Stimulated activated CD4-positive, alpha-beta T cell treated with anti-CD3 and anti-CD28 coated beads, Interleukin-4, amount 100 ng/mL, for 1 hour (primary cell): ENCODE measurements around the gene RBFOX2.
"Not testable (repeated sequence)": the region's sequence is repeated elsewhere in the genome, so short reads cannot be mapped to it uniquely, and the experiment has no call there.

Source experiments
- DNase-seq: peaks from one replicate; pipeline ENCODE4 v3.0.0-alpha.2; 2020

Gene RBFOX2

DNA sequence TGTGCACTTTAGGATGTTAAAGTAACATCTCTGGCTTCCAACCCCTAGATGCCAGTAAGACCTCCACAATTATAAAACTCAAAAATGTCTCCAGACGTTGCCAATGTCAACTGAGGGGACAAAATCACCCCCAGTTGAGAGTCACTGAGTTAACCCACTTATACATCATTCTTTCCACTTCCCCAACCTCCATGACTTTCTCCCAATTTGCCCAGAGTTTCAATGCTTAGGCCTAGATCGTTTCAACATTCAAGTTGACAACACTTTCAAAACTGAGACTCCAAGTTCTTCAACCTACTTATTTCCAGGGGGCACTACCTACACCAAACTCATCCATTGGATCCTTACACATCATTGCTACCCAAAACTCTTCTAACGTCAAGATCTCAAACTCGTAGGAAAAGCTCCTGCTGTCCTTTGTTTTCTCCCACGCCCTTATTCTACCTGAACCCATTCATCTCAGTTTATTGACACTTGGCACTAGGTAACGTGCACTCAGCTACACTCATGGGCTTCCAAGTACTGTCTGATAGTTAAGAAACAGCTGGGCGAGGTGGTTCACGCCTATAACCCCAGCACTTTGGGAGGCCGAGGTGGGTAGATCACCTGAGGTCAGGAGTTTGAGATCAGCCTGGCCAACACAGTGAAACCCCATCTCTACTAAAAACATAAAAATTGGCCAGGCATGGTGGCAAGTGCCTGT, 24.5 kb downstream of the RBFOX2 start:
- no peak for DNase-seq

DNA sequence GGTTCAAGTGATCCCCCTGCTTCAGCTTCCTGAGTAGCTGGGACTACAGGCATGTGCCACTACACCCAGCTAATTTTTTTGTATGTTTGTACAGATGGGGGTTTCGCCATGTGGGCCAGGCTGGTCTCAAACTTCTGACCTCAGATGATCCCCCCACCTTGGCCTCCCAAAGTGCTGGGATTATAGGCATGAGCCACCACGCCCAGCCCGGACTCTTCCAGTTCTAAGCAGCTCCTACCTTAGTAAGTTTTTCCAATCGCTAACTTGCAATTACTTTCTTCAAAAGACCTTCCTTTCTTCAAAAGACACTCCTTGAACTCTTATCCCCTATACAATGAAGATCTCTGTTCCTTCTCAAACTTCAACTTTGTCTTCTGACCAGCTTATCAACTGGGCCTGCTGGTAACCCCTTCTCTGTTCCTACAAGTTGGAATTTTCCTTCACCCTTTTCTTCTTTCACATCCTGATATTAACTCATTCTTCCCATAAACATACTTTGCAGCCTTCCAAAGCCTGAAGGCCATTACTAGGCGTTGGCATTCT, 25.8 kb downstream of the RBFOX2 start:
- DNase-seq: no peak

DNA sequence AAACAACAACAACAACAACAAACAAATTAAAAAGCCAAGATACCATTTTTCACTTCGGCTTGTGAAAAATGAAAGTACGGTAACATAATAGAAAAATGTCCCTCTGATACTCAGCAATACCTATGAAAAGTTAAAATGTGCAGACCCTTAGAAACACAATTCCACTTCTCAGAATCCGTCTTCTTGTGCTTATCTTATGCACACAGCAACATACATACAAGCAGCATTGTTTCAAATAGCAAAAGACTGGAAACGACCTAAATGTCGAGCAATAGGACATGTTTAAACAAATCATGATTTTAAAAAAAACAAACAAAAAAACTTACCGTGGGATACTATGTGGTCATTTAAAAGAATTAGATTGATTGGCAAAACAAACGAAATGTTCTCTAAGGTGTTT, 26.5 kb downstream of the RBFOX2 start:
- DNase-seq: no peak

DNA sequence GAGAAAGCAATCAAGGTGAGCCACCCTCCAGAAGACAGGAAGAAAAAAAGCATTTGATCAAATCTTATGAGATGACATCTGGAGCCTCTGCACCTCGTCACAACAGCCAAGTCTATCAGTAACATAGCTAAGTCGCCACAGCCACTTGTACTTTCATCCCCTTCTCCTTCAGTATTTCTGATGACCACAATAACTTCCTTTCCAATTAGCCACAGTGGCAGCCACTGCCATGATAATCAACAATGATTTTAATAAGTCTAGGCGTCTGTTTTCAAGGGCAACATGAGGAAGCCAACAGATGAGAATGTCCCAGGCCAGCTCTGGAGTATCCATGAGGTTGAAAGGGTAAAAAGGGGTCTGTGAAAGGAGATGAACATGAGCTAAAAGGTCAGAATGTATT, 29.9 kb downstream of the RBFOX2 start:
- DNase-seq: no peak

DNA sequence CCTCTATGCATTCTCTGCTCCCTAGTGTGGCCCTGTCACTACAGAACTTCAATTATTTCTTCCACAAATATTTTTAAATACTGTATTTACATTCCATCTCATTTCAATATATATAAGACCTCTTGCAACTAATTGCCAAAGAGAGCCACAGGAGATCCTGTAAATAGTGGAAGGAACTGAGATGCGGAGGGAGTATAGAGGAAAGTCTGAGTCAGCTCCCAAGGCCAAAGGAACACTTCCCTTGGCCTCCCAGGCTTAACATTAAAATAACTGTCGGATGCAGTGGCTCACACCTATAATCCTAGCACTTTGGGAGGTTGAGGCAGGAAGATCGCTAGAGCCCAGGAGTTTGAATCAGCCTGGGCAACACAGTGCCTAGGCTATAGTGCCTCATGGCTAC, 31.2 kb downstream of the RBFOX2 start:
- DNase-seq: no peak

DNA sequence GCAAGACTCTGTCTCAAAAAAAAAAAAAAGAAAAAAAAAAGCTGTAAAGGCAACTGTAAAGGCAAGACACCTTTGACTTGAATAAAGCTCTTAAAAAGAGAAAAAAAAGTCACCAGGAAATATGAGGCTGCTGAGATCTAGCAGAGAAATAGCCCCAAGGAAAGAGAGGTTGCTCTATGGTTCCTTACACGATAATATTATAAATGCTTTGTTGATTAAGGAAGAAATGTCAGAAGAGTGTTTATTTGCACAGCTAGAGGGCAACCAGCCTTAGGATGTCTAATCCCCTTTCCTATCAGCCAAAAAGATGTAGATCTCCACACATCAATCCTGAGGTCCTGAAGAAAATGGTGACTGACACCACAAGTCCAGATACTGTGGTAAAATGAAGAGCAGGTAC, 32.0 kb downstream of the RBFOX2 start:
- no peak for DNase-seq

DNA sequence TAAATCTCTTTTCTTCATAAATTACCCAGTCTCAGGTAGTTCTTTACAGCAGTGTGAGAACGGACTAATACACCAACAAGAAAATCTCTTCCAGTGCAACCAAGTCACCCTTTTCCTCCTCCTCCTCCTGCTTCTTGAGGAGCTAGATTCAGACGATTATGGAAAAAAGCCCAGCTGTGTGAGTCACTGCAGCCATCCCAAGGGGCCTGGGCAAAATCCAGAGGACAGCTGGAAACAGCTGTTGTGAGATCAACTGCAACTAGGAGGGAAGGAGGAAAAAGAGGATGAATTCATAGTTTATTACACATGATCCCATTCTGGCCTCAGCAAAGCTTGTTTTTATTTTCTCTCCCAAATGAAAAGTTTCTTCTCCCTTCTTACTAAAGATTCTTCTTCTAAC, 32.9 kb downstream of the RBFOX2 start:
- DNase-seq: no peak

DNA sequence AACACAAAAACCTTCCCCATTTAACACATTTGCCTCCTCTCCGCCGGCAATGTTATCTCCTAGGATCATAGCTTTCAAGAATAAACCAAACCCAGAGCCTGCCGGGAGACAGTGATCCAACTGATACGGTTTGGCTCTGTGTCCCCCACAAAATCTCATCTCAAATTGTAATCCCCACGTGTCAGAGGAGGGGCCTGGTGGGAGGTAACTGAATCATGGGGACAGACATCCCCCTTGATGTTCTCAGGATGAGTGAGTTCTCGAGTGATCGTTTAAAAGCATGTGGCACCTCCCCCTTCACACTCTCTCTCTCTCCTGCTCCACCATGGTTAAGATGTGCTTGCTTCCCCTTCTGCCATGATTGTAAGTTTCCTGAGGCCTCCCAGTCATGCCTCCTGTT, 33.3 kb downstream of the RBFOX2 start:
- DNase-seq: no peak

DNA sequence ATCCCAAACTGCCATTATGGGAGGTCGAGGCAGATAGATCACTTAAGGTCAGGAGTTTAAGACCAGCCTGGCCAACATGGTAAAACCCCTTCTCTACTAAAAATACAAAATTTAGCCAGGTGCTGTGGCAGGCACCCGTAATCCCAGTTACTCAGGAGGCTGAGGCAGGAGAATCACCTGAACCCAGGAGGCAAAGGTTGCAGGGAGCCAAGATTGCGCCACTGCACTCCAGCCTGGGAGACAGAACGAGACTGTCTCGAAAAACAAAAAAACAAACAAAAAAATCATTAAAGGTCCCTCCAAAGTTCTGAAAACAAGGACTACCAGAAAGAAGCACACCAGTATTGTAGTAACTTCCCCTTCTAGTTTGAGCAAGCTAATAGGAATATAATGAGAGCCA, 34.9 kb downstream of the RBFOX2 start:
- not testable (repeated sequence) for DNase-seq

DNA sequence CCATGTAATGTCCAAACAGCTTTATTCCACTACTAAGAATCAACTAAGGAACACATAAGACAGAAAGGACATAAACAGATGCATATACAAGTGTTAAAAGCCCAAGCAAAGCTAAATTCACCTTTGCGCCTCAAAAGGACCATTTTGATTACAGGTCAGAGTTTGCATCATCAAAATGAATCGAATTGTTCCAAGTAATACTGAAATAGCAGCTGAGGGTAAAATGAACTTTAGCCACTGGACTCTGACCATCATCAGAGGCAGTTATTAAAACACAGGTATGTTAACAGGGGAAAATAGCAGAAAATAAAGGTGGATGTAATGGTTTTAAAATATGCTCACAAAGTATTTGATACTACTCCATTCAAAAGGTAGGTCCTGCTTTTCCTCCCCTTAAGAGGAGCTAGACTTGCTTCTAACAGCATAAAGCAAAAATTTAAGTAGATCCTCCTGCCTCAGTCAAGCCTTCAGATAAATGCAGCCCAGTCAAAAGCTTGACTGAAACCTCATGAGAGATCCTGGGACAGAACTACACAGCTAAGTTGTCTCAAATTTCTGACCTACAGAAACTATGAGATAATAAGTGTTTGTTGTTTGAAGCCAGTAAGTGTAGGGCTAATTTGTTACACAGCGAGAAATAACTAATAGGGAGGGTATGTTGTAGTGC, 35.4 kb downstream of the RBFOX2 start:
- no peak for DNase-seq

DNA sequence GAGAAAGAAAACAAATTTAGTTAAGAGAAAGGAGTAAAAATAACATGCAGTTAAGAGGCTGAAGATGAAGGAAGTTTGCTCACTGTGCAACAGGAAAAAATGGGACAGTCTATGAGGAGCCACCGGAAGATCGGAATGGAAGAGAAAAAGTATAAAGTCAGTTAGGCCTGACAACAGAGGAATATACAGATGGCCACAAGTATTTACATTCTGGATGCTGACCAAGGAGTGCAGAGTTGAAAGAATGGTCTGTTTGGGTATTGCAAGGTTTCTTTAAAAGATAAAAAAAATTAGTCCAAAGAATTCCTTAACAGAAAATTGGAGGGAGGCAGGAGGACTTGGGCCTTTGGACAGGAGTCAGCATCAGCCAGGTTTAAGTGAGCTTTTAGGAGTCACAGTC, 37.5 kb downstream of the RBFOX2 start:
- no peak for DNase-seq

DNA sequence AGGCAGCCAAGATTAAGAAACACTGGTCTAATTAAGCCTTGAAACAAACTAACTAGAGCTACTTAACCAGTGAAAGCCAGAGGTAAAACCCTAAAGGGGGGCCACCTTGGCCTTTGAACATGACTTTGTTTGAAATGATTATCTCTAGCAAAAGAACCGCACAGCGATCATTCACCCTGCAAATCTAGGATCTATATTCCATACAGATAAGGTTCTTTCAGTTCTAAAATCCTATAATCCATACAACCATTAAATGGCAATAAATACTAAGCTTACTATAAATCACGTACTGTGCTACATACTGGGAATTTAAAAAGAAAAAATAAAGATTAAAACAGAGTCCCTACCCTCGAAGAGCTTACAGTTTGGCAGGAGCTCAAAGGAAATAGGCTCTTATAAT, 40.6 kb downstream of the RBFOX2 start:
- no peak for DNase-seq

DNA sequence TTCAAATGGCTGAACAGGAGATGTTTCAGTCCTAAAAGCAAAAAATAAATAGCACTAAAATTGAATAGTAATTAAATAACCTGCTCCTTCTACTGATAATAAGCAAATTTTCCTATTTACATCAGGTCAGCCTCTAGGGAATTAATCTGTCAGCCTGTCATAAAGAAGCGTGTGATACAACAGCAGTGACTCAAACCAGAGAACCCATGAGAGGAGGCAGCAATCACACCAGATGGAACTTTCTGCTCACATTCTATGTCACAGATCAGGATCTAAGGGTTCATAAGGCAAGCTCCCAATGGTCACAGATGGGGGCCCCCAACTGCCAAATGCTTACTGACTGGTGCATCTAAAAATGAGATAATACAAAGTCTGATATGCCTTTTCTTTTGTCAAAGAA, 41.1 kb downstream of the RBFOX2 start:
- DNase-seq: no peak

DNA sequence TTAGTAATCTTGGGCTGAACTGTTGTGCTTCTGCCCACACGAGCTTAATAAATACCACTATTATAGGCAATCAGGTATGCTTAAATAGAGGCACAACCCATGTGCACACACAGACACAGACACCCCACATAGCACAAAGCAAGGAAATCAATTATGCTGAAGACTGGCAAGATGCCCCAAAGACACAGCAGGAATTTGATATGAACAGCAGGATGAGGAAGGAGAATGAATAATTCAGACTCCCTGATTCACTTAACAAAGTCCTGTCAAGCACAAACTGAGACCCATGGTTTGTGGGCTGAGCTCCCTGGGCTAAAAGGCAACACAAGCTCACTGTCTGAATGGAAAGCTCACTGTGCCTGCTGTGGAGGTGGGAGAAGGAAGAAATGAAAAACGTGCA, 42.5 kb downstream of the RBFOX2 start:
- no peak for DNase-seq

DNA sequence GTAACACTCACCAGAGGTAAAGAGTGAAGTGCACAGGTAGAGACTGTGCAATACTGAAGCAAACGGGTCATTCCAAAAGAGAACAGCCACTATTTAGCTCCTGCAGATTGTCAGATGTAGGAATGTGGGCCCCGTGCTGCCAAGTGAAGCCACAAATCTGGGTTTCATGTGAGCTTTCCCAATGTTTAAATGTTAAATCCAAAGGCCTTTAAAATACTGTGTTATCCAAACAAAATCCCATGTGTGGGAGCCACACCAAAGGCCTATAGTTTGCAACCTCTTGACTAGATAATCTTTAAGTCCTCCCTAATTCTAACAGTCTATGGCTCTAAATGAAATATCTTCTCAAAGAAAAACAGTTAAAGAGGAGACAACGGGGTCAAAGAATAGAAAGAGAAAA, 43.3 kb downstream of the RBFOX2 start:
- no peak for DNase-seq

DNA sequence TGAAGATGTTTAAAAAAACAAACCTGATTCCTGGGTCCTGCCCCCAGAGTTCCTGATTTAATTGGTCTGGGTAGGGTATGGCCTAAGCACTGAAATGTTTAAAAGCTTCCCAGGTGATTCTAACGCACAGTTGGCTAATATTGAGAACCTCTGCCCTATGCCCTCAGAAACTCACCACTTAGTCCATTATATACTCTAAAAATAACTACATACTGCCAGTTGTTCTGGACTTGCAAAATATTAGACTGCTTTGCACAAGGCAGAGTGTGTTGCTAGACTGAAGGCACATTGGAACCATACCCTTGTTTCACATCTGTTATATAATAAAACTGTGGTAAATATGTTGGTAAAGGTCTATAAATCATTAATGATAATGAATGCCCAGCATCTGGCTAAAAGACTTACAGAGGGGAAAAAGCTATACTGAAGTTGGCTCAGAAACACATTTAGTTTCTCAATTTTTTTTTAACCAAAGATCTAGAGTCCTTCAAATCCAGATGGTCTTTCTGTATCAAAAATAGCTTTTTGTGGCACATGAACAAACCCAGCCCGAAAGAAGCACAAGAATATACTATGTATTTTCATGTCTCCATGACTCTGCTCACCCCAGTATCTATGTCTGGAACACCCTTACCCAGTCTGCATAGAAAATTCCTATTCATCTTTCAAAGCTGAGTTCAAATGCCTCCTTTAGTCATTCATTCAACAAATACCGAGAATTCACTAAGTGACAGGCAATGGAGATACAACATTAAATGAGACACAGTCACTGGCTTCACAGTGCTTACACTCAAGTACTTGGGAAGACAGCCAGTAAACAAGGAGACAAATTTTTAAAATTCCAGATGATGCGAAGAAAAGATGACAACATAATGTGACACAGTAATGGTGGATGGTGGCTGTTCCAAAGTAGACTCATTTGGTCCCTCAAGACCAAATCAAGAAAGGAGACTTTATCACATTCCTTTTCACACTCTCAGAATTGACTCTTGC, 44.1 kb downstream of the RBFOX2 start:
- DNase-seq: no peak

DNA sequence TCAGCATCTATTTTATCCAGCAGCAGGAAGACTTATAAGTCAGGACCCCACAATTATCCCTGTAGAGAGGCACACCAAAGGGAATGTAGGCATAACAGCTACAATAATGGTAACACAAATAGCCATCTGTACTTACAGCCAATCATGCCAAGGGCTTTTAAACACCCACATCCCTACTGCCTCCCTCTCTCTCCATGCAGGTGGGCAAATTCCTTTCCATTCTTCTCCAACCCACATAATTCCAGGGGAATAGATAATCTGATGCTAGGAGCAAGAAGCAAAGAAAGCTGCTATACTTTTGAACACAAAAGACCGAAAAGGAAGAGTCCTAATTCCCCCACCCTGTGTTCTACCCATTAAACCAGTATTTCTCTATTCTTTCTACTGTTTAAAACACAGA, 46.7 kb downstream of the RBFOX2 start:
- no peak for DNase-seq

DNA sequence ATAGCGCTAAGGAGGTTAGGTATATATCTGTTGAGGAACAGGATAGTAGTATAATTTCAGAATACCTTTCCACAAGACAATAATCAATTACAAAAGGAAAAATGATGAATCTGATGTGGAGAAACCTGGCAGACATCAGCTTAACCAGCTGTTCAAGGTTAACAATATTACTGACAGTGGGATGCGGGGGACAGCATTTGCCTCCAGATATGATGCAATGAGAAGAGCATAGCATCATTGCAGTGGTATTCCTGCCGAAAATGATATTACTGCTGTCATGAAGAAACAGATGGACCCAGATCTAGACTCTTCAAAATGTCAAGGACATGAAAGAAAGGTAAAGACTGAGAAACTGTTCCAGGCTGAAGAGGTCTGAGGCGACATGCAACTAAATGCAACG, 49.7 kb downstream of the RBFOX2 start:
- no peak for DNase-seq

DNA sequence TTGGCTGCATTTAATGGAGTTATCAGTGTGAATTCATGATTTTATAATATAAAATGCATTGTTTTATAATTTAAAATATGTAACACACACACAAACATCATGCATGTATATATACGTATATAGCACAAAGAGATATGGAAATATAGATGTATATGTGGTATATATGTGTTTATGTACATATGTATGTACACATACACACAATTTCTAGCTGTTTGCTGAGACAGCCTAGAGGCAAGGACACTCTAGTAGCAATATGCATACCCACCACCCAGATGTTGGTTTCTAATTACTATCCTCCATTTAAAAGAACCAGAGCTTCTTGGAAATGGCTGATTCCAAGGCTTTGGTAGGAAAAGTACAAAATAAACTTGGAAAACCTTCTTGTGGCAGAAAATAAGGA, 50.4 kb downstream of the RBFOX2 start:
- DNase-seq: no peak

DNA sequence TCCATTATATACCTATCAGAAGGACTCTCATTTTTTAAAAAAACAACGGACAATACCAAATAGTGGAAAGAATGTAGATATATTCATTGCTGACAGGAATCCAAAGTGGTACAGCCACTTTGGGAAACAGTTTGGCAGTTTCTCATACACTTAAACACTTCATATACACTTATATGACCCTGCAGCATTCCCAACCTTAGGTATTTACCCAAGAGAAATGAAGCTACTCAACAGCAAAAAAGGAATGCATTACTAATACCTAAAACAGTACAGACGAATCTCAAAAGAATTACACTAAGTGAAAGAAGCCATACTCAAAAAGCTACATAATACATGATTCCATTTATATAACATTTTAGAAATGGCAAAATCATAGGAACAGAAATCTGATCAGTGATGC, 51.5 kb downstream of the RBFOX2 start:
- DNase-seq: no peak

DNA sequence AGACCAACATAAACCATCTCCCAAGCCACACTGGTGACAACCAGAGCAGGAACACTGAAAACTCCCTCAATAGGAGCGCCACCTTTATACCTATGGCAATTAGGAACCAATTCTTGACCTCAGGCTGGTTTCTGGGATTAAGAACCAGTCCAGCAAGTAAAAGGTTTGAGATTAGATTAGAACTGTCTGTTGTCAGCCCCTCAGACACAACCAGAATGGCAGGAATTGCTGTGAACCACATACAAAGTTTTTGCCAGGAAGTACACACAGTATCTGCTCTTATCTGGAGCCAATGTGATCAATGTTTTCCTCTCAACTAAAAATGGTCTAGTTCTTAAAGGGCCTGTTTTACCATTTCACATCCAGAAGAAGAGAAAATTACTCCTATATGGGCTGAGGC, 55.2 kb downstream of the RBFOX2 start:
- DNase-seq: no peak

DNA sequence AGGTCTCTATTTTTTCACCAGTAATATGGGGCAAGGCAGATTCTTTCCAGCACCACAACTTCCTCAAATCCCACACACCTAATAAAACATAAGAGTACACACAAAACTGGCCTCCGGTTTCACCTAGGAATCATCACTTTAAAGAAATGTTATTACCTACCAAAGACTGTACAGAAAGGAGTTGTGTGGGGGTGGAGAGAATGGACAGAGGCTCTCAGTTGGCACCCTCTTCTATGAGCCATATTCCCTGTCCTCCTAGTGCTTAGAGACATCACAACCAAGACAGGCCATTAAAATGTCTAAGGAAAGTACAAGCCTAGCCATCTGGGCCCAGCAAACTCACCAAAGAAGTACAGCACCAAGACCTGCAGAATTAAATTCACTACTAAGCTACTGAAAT, 56.1 kb downstream of the RBFOX2 start:
- no peak for DNase-seq

DNA sequence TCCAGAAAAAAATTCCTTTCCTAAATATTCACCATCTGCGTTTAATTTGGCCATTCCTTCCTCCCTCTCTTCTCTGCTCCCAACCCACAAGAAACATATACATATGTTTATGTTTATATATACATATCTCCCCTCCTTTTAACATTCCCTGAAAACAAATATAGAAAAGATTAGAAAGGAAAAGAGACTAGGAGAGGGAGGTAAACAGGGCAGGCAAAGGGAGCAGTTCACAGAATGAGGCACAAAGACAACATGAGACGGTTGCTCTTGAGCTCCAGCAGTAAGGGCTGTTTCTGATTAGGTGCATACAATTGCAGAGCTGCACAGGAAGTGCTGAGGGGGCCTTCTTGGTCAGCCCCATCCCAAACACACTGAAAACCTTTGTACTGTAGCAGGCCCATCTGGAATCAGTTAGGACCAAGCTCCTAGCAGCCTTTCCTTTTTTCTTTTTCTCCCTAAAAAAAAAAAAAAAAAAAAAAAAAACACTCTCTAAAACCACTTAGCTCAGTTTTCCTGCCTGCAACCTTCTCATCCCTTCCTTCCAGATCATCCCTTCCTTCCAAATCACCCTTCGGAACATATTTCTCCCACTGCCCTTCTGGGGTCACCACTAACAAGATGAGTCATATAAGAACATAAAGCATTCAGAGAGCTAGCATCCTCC, 57.0 kb downstream of the RBFOX2 start:
- DNase-seq: no peak
